Measurements from ENCODE around the gene PPCDC.

DNA sequence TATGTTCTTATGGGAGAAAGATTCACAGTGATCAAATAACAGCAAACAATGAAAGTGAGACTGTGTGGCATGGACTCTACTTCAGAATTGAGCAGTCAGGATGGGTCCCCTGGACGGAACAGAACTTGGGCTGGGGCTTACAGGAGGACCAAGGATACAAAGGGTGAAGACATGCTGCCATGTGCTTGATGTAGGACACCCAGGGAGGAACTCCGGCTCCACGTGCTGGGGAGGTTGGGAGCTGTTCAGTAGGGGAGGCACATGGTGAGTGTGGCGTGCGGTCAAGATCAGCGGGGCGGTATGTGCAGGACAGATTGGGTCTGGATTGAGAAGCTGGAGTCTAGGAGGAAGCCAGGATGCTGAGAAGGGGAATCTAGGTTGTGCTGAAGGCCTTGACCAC is 32.6 kb downstream of the PPCDC start:
- TF ChIP-seq EP300 (IDR thresholded peaks at IDR 0.05; ENCODE audit: borderline replicate concordance) (no peak), YY1 (IDR thresholded peaks at IDR 0.05; ENCODE audit: low read depth) (no peak), RAD21 (IDR thresholded peaks at IDR 0.05; ENCODE audit: low read depth) (no peak), CEBPB (IDR thresholded peaks at IDR 0.05) (no peak), EGR1 (IDR thresholded peaks at IDR 0.05) (no peak), CREB1 (IDR thresholded peaks at IDR 0.05; ENCODE audit: low read depth) (no peak), TAF1 (IDR thresholded peaks at IDR 0.05; ENCODE audit: low read depth) (no peak), FOXM1 (IDR thresholded peaks at IDR 0.05; ENCODE audit: borderline replicate concordance, low read depth) (no peak), ZBTB7A (IDR thresholded peaks at IDR 0.05; ENCODE audit: low read depth) (no peak), TCF12 (IDR thresholded peaks at IDR 0.05; ENCODE audit: low read depth) (no peak), NFIC (IDR thresholded peaks at IDR 0.05) (no peak)
- TF ChIP-seq, protein P1, sequence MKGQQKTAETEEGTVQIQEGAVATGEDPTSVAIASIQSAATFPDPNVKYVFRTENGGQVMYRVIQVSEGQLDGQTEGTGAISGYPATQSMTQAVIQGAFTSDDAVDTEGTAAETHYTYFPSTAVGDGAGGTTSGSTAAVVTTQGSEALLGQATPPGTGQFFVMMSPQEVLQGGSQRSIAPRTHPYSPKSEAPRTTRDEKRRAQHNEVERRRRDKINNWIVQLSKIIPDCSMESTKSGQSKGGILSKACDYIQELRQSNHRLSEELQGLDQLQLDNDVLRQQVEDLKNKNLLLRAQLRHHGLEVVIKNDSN (IDR thresholded peaks at IDR 0.05), result no peak
- TF ChIP-seq, protein P2, sequence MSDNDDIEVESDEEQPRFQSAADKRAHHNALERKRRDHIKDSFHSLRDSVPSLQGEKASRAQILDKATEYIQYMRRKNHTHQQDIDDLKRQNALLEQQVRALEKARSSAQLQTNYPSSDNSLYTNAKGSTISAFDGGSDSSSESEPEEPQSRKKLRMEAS (IDR thresholded peaks at IDR 0.05), result no peak
- TF ChIP-seq, protein P3, sequence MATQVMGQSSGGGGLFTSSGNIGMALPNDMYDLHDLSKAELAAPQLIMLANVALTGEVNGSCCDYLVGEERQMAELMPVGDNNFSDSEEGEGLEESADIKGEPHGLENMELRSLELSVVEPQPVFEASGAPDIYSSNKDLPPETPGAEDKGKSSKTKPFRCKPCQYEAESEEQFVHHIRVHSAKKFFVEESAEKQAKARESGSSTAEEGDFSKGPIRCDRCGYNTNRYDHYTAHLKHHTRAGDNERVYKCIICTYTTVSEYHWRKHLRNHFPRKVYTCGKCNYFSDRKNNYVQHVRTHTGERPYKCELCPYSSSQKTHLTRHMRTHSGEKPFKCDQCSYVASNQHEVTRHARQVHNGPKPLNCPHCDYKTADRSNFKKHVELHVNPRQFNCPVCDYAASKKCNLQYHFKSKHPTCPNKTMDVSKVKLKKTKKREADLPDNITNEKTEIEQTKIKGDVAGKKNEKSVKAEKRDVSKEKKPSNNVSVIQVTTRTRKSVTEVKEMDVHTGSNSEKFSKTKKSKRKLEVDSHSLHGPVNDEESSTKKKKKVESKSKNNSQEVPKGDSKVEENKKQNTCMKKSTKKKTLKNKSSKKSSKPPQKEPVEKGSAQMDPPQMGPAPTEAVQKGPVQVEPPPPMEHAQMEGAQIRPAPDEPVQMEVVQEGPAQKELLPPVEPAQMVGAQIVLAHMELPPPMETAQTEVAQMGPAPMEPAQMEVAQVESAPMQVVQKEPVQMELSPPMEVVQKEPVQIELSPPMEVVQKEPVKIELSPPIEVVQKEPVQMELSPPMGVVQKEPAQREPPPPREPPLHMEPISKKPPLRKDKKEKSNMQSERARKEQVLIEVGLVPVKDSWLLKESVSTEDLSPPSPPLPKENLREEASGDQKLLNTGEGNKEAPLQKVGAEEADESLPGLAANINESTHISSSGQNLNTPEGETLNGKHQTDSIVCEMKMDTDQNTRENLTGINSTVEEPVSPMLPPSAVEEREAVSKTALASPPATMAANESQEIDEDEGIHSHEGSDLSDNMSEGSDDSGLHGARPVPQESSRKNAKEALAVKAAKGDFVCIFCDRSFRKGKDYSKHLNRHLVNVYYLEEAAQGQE (IDR thresholded peaks at IDR 0.05; ENCODE audit: low read depth), result no peak

Data from Ishikawa (cell line).